ENCODE measurements around the gene CDC42BPG. TPM values are rescaled to one million over a fixed set of nuclear protein-coding genes. Genes with fewer than 3 reads are reported as not detected.

Gene CDC42BPG
- total RNA-seq, 1 experiment from 2014 or later: 24.9 TPM

DNA sequence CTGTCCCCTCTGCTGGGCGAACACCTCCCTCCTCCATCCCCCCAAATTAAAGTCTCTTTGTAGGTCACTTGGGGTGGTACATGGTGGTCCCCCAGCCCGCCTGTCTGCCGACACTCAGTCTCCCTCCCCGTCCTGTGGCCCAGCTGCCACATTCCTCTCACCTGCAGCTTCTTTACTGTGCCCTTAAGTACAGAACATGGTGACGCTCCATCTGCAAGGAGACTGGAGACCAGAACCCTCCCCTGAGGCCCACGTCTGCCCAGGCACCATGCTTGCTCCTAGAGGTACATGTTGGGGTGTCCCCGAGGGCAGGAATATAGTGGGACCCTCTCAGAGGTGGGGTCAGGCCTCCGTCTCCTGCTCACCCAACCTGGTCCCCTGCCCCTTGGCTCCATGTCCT, 39.6 kb upstream of the CDC42BPG start:
- no CpG with 5 or more reads among the region's 8 CpGs for WGBS (ENCODE audit: extremely low coverage, insufficient read length, low lambda C conversion rate)
- peaks cover 4% of the 10 kb centered on the region for H3K27me3 Mint-ChIP-seq (ENCODE audit: low read depth)
- no peak overlapping the region for H3K4me2 ChIP-seq (ENCODE audit: insufficient read depth, insufficient read length, low read length)
- H2BK12ac ChIP-seq (ENCODE audit: insufficient read length, low read depth, low read length): no peak overlapping the region
- no peak overlapping the region; a peak in 1 of 5 replicates for H3K4me3 Mint-ChIP-seq
- peaks cover 10% of the 10 kb centered on the region for H3K23me2 ChIP-seq (ENCODE audit: insufficient read length, low read depth, low read length, poor library complexity, severe bottlenecking)
- no peak for DNase-seq
- no peaks in the 10 kb centered on the region; a peak in 1 of 5 replicates for H3K9me3 Mint-ChIP-seq
- H4K91ac ChIP-seq (ENCODE audit: insufficient read length, low read depth, low read length): no peak overlapping the region
- no peaks in the 10 kb centered on the region for H3K27me3 ChIP-seq (ENCODE audit: insufficient read depth, low read length)
- H2AFZ ChIP-seq (ENCODE audit: low read length): no peak overlapping the region
- no peak overlapping the region for H2BK20ac ChIP-seq (ENCODE audit: low read depth, low read length, poor library complexity, severe bottlenecking)
- H3K9me3 ChIP-seq (ENCODE audit: control insufficient read depth, low read depth, low read length): no peaks in the 10 kb centered on the region
- H2BK5ac ChIP-seq (ENCODE audit: insufficient read length, low read length): no peak overlapping the region
- no peak overlapping the region for H3K23ac ChIP-seq (ENCODE audit: insufficient read length, low read depth, low read length)
- H3K27ac ChIP-seq (ENCODE audit: insufficient read length, low read depth, low read length): no peak overlapping the region
- no peak overlapping the region for H2BK120ac ChIP-seq (ENCODE audit: low read depth, low read length, poor library complexity, severe bottlenecking)
- H3K4me1 ChIP-seq (ENCODE audit: insufficient read depth, low read length): no peaks in the 10 kb centered on the region; the same call in 1 of the 2 replicates
- no peak overlapping the region for H4K5ac ChIP-seq (ENCODE audit: insufficient read length, low read depth, low read length)
- H3K9ac ChIP-seq (ENCODE audit: extremely low read depth, insufficient read length, low read length): no peak overlapping the region
- H3K36me3 Mint-ChIP-seq (ENCODE audit: insufficient read depth in 1 of 3, low read depth in 3 of 3): no peaks in the 10 kb centered on the region
- H4K20me1 ChIP-seq (ENCODE audit: control insufficient read depth, insufficient read depth, insufficient read length): no peaks in the 10 kb centered on the region
- no peak overlapping the region for H2AK5ac ChIP-seq (ENCODE audit: insufficient read length, low read length)
- no peak overlapping the region for H2BK15ac ChIP-seq (ENCODE audit: low read depth, low read length)
- H3K4ac ChIP-seq (ENCODE audit: low read depth, low read length): no peak overlapping the region
- peaks cover 22 to 29% of the 10 kb centered on the region in 2 experiments for H3K4me1 Mint-ChIP-seq
- no peak overlapping the region for H3K18ac ChIP-seq (ENCODE audit: insufficient read length, low read depth, low read length)
- H3K27ac Mint-ChIP-seq: peak overlapping the region in 1 of 3 experiments; percentile 62; a peak in 2 of 7 replicates
- H3K56ac ChIP-seq (ENCODE audit: insufficient read length, low read depth, low read length): no peak overlapping the region
- TF ChIP-seq, protein P1, sequence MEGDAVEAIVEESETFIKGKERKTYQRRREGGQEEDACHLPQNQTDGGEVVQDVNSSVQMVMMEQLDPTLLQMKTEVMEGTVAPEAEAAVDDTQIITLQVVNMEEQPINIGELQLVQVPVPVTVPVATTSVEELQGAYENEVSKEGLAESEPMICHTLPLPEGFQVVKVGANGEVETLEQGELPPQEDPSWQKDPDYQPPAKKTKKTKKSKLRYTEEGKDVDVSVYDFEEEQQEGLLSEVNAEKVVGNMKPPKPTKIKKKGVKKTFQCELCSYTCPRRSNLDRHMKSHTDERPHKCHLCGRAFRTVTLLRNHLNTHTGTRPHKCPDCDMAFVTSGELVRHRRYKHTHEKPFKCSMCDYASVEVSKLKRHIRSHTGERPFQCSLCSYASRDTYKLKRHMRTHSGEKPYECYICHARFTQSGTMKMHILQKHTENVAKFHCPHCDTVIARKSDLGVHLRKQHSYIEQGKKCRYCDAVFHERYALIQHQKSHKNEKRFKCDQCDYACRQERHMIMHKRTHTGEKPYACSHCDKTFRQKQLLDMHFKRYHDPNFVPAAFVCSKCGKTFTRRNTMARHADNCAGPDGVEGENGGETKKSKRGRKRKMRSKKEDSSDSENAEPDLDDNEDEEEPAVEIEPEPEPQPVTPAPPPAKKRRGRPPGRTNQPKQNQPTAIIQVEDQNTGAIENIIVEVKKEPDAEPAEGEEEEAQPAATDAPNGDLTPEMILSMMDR (conservative IDR thresholded peaks at IDR 0.05): no peak
- H3K79me1 ChIP-seq (ENCODE audit: insufficient read depth, low read depth, low read length, poor library complexity, severe bottlenecking): no peaks in the 10 kb centered on the region
- H3K14ac ChIP-seq (ENCODE audit: insufficient read depth, low read length): no peak overlapping the region
- H3T11ph ChIP-seq (ENCODE audit: low read length): no peak overlapping the region
- H3K79me2 ChIP-seq (ENCODE audit: insufficient read depth, low read length): no peaks in the 10 kb centered on the region
- H4K8ac ChIP-seq (replicated peaks; ENCODE audit: insufficient read length, low read depth, low read length): no peak overlapping the region
